Panc1 (cell line): Measurements from ENCODE around the gene ODAPH.

Source experiments
- POLR2AphosphoS5 ChIP-seq: IDR thresholded peaks from 2 replicates; pipeline ENCODE4 v1.6.1; 2012; ENCODE audit warnings: mild to moderate bottlenecking, low read depth, low read length, moderate library complexity
- SIN3A ChIP-seq: IDR thresholded peaks from 2 replicates; pipeline ENCODE4 v1.6.1; 2012; ENCODE audit warnings: low read depth, mild to moderate bottlenecking, low read length, moderate library complexity, borderline replicate concordance; ENCODE audit not compliant: insufficient read depth
- TF ChIP-seq, protein P1 (sequence below): fragments of 450-650 bp; IDR thresholded peaks from 2 replicates; pipeline ENCODE4 v1.5.1; 2017; ENCODE audit warnings: mild to moderate bottlenecking
- TF ChIP-seq, protein P2 (sequence below), 2 experiments: IDR thresholded peaks; 2 replicates each; pipeline ENCODE4 v1.6.1; 2011 to 2012; ENCODE audit warnings: low read depth in 2 of 2, control low read depth in 1 of 2, low read length in 1 of 2, mild to moderate bottlenecking in 1 of 2, moderate library complexity in 1 of 2; ENCODE audit not compliant: insufficient read depth in 1 of 2

DNA sequence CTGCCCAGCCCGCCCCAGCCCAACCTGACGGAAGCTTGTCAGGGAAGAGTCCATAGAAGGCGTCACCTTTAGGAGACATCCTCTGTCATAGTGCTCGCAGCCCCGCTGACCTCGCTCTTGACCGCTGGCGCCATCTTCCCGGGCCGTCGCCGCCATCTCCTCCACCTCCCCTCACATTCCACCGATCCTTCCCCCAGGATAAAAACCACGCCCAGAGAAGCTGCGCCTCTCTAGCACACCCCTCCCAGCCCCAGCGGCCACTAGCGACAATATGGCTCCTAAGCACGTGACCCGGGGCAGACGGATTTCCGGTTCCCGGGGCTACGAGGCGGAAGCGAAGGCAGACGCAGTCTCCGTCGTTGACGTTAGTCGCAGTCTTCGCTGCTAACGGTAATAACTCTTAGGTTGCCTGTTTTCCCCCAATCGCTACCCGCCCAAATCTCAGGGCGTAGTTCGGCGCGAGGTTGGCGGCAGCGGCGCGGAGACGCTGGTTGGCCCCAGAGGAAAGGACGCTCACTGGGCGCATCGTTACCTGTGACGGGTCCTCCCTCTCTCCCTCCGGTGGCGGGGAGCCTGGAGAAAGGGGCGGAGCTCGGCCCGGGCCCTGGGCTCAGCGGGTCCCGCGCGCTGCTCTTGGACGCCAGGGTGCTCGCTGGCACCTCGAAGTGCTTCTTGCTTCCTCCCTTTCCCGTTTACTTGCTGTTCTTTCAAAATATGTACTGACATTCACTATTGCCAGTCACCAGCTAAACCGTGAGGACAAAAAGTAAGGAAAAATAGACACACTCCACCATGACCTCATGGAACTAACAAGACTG is 41.5 kb upstream of the ODAPH start, which contains the start of the genes RCHY1 and THAP6:
- TF ChIP-seq, protein P1, sequence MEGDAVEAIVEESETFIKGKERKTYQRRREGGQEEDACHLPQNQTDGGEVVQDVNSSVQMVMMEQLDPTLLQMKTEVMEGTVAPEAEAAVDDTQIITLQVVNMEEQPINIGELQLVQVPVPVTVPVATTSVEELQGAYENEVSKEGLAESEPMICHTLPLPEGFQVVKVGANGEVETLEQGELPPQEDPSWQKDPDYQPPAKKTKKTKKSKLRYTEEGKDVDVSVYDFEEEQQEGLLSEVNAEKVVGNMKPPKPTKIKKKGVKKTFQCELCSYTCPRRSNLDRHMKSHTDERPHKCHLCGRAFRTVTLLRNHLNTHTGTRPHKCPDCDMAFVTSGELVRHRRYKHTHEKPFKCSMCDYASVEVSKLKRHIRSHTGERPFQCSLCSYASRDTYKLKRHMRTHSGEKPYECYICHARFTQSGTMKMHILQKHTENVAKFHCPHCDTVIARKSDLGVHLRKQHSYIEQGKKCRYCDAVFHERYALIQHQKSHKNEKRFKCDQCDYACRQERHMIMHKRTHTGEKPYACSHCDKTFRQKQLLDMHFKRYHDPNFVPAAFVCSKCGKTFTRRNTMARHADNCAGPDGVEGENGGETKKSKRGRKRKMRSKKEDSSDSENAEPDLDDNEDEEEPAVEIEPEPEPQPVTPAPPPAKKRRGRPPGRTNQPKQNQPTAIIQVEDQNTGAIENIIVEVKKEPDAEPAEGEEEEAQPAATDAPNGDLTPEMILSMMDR, result no peak
- TF ChIP-seq POLR2AphosphoS5 (peak; percentile 91), SIN3A (no peak)
- TF ChIP-seq, protein P2, sequence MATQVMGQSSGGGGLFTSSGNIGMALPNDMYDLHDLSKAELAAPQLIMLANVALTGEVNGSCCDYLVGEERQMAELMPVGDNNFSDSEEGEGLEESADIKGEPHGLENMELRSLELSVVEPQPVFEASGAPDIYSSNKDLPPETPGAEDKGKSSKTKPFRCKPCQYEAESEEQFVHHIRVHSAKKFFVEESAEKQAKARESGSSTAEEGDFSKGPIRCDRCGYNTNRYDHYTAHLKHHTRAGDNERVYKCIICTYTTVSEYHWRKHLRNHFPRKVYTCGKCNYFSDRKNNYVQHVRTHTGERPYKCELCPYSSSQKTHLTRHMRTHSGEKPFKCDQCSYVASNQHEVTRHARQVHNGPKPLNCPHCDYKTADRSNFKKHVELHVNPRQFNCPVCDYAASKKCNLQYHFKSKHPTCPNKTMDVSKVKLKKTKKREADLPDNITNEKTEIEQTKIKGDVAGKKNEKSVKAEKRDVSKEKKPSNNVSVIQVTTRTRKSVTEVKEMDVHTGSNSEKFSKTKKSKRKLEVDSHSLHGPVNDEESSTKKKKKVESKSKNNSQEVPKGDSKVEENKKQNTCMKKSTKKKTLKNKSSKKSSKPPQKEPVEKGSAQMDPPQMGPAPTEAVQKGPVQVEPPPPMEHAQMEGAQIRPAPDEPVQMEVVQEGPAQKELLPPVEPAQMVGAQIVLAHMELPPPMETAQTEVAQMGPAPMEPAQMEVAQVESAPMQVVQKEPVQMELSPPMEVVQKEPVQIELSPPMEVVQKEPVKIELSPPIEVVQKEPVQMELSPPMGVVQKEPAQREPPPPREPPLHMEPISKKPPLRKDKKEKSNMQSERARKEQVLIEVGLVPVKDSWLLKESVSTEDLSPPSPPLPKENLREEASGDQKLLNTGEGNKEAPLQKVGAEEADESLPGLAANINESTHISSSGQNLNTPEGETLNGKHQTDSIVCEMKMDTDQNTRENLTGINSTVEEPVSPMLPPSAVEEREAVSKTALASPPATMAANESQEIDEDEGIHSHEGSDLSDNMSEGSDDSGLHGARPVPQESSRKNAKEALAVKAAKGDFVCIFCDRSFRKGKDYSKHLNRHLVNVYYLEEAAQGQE (IDR thresholded peaks at IDR 0.05; ENCODE audit: insufficient read depth in 1 of 2, low read depth in 2 of 2, low read length in 1 of 2), result no peak
